ENCODE results near the gene SSBP1. TPM values are rescaled to one million over a fixed set of nuclear protein-coding genes. Genes with fewer than 3 reads are reported as not detected.

The SSBP1 gene
- total RNA-seq, 1 experiment from 2014 or later, result 212 TPM

Other genes starting within 250 kb of the SSBP1 start
- gene AGK, start 186.9 kb upstream of the SSBP1 start, total RNA-seq (2014; rRNA removed; shearing (Covaris generic); ENCODE audit: low replicate concordance), result 18.0 and 23.3 TPM in 2 replicates
- gene DENND11, start 36.2 kb upstream of the SSBP1 start, total RNA-seq (2014; rRNA removed; shearing (Covaris generic); ENCODE audit: low replicate concordance), result 1.3 and 2.1 TPM in 2 replicates
- gene WEE2, start 30.0 kb upstream of the SSBP1 start, total RNA-seq (2014; rRNA removed; shearing (Covaris generic); ENCODE audit: low replicate concordance), result not detected in 2 replicates
- not detected in 2 replicates for gene TAS2R3, start 25.7 kb downstream of the SSBP1 start, total RNA-seq (2014; rRNA removed; shearing (Covaris generic); ENCODE audit: low replicate concordance)
- not detected in 2 replicates for gene TAS2R4, start 38.3 kb downstream of the SSBP1 start, total RNA-seq (2014; rRNA removed; shearing (Covaris generic); ENCODE audit: low replicate concordance)
- not detected in 2 replicates for gene TAS2R5, start 51.9 kb downstream of the SSBP1 start, total RNA-seq (2014; rRNA removed; shearing (Covaris generic); ENCODE audit: low replicate concordance)
- not detected in 2 replicates for gene PRSS37, start 103.1 kb downstream of the SSBP1 start, total RNA-seq (2014; rRNA removed; shearing (Covaris generic); ENCODE audit: low replicate concordance)
- gene OR9A4, start 178.0 kb downstream of the SSBP1 start, total RNA-seq (2014; rRNA removed; shearing (Covaris generic); ENCODE audit: low replicate concordance), result not detected in 2 replicates
- gene CLEC5A, start 208.6 kb downstream of the SSBP1 start, total RNA-seq (2014; rRNA removed; shearing (Covaris generic); ENCODE audit: low replicate concordance), result not detected in 2 replicates
- gene TAS2R38, start 235.4 kb downstream of the SSBP1 start, total RNA-seq (2014; rRNA removed; shearing (Covaris generic); ENCODE audit: low replicate concordance), result not detected in 2 replicates